HG03354 (cell line): ENCODE measurements around the gene KRT9.

Source experiments
- ATAC-seq: cut with Tn5 transposase; IDR thresholded peaks from one replicate; pipeline ENCODE4 v1.9.1; 2021; ENCODE audit warnings: mild to moderate bottlenecking; ENCODE audit not compliant: unreplicated experiment, poor library complexity, severe bottlenecking

KRT9 gene

DNA sequence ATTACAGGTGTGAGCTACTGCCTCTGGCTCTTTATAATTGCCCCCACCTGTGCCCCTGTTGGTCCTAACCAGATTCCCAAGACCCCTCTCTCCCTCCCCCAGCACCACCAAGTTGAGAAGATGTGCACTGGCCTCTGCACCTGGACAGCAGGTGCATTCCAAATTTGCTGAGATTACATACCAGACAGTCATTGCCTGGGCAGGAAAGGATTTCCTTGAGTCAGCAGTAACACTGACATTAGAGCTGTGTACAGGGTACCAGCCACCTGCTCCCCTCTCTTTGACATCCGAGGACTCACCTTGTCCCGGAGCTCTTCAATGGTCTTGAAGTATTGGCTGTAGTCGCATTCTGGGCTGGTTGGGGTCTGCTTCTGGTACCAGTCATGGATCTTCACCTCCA, 53.8 kb downstream of the KRT9 start:
- no peak for ATAC-seq

DNA sequence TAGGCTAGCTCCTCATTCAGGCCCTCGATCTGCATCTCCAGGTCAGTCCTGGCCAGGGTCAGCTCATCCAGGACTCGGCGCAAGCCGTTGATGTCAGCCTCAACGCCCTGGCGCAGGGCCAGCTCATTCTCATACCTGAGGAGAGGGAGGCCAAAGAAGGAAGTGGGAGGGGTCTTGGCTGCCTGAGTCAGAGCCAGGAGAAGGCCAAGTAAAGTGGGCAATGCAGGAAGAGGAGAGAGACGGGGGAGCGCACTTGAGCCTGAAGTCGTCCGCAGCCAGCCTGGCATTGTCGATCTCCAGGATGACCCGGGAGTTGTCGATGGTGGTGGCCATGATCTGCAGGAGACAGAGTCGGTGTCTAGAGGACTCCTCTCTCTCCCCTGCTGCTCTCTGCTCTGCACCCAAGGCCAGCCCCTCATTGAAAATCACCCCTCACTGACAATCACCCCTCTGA, 55.0 kb downstream of the KRT9 start:
- ATAC-seq, result no peak

DNA sequence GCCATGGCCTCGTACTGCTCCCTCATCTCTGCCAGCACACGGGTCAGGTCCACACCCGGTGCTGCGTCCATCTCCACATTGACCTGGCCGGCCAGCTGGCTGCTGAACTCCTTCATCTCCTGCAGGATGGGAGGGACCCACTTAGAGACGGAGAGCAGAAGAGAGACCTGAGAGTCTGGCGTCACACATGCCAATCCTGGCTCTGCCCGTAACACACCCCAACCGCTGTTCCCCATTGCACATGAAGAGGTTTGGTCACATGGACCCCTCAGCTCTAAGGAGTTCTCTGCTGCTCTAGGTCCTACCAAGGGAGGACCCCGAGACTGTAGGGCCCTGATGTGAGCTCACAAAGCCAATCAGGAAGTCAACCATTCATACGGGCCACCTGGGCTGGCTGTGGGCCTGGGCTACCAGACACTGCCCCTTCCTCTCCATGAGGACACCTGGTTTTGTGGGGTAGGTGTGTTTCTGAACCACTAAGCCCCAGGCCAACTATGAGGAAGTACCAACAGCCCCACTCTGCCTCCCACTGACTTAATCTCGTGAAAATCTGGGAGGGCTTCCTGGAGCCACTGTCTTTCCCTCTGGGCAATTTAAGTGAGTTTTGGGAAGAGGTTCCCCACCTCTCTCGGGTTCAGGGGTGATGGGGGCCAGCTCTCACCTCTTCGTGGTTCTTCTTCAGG, 55.6 kb downstream of the KRT9 start:
- no peak for ATAC-seq
